Skeletal muscle cell (primary cell): ENCODE results near the gene PCDHA1.
"Not testable (repeated sequence)": the region's sequence is repeated elsewhere in the genome, so short reads cannot be mapped to it uniquely, and the experiment has no call there.

Source experiments
- DNase-seq: peaks from one replicate; pipeline ENCODE4 v3.0.0-alpha.2; 2010; ENCODE audit warnings: low read depth
- H3K4me3 ChIP-seq: 2 replicates; pipeline ENCODE4 v1.5.1; 2011; ENCODE audit warnings: low read depth, mild to moderate bottlenecking, control low read depth, low read length, moderate library complexity

The PCDHA1 gene

DNA sequence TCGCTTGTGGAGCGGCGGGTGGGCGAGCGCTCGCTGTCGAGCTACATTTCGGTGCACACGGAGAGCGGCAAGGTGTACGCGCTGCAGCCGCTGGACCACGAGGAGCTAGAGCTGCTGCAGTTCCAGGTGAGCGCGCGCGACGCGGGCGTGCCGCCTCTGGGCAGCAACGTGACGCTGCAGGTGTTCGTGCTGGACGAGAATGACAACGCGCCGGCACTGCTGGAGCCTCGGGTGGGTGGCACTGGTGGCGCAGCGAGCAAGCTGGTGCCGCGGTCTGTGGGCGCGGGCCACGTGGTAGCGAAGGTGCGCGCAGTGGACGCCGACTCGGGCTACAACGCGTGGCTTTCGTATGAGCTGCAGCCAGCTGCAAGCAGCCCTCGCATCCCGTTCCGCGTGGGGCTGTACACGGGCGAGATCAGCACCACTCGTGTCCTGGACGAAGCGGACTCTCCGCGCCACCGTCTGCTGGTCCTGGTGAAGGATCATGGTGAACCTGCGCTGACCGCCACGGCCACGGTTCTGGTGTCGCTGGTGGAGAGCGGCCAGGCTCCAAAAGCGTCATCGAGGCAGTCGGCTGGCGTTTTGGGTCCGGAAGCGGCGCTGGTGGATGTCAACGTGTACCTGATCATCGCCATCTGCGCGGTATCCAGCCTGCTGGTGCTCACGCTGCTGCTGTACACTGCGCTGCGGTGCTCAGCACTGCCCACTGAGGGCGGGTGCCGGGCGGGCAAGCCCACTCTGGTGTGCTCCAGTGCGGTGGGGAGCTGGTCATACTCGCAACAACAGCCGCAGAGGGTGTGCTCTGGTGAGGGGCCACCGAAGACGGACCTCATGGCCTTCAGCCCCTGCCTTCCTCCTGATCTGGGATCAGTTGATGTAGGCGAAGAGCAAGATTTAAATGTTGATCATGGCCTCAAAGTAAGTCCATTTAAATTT lies 57.1 kb downstream of the PCDHA1 start:
- no peak overlapping the region for H3K4me3 ChIP-seq
- DNase-seq, result no peak

GRCh38 chr5:140848139-140849102 lies 62.5 kb downstream of the PCDHA1 start, which contains the start of gene PCDHA9:
TSS of gene PCDHA9 (plus strand) at chr5:140848382. CDS start at chr5:140848496, 114 bp downstream.
- not testable (repeated sequence) for DNase-seq

DNA sequence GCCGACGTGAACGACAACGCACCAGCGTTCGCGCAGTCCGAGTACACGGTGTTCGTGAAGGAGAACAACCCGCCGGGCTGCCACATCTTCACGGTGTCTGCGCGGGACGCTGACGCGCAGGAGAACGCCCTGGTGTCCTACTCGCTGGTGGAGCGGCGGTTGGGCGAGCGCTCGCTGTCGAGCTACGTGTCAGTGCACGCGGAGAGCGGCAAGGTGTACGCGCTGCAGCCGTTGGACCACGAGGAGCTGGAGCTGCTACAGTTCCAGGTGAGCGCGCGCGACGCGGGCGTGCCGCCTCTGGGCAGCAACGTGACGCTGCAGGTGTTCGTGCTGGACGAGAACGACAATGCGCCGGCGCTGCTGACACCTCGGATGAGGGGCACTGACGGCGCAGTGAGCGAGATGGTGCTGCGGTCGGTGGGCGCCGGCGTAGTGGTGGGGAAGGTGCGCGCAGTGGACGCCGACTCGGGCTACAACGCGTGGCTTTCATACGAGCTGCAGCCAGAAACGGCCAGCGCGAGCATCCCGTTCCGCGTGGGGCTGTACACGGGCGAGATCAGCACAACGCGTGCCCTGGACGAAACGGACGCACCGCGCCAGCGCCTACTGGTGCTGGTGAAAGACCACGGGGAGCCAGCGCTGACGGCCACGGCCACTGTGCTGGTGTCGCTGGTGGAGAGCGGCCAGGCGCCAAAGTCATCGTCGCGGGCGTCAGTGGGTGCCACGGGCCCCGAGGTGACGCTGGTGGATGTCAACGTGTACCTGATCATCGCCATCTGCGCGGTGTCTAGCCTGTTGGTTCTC lies 64.1 kb downstream of the PCDHA1 start:
- not testable (repeated sequence) for DNase-seq

More at GRCh38 chr5:140848139-140849102, 62.5 kb downstream of the PCDHA1 start, which contains the start of gene PCDHA9:
- H3K4me3 ChIP-seq, result not testable (repeated sequence)

DNA sequence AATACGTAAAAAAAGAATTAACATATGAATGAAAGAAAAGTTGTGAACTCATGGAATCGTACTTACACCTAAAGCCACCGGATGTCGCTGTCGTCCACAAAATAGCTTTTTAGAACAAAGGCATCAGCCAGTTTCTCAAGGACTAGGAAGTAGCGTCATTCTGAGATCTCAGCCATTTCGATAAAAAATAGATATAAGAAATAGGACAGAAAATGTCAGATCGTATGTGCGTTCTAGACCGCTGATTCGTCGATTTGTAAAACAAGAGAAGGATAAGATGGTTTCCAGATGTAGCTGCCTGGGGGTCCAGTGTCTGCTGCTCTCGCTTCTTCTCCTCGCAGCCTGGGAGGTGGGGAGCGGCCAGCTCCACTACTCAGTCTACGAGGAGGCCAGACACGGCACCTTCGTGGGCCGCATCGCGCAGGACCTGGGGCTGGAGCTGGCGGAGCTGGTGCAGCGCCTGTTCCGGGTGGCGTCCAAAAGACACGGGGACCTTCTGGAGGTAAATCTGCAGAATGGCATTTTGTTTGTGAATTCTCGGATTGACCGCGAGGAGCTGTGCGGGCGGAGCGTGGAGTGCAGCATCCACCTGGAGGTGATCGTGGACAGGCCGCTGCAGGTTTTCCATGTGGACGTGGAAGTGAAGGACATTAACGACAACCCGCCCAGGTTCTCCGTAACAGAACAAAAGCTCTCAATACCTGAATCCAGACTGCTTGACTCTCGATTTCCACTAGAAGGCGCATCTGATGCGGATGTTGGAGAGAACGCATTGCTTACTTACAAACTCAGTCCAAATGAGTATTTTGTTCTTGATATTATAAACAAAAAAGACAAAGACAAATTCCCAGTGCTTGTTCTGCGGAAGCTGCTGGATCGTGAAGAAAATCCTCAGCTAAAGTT lies 70.1 kb downstream of the PCDHA1 start, which contains the start of gene PCDHA10:
Gene PCDHA10, plus strand, starts transcription at position 126 of the 903 bp plus-strand sequence. Its CDS starts 152 bp downstream, at position 278.
- H3K4me3 ChIP-seq, result no peak within 1 kb of the TSS
- no peak for DNase-seq

More for the DNA sequence above, 64.1 kb downstream of the PCDHA1 start:
- not testable (repeated sequence) for H3K4me3 ChIP-seq

DNA sequence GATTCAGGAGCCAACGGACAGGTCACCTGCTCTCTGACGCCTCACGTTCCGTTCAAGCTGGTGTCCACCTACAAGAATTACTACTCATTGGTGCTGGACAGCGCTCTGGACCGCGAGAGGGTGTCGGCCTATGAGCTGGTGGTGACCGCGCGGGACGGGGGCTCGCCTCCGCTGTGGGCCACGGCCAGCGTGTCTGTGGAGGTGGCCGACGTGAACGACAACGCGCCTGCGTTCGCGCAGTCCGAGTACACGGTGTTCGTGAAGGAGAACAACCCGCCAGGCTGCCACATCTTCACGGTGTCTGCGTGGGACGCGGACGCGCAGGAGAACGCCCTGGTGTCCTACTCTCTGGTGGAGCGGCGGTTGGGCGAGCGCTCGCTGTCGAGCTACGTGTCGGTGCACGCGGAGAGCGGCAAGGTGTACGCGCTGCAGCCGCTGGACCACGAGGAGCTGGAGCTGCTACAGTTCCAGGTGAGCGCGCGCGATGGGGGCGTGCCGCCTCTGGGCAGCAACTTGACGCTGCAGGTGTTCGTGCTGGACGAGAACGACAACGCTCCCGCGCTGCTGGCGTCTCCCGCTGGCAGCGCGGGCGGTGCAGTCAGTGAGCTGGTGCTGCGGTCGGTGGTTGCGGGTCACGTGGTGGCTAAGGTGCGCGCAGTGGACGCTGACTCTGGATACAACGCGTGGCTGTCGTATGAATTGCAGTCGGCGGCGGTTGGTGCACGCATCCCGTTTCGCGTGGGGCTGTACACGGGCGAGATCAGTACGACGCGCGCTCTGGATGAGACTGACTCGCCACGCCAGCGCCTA lies 71.4 kb downstream of the PCDHA1 start:
- no peak for DNase-seq
- no peak overlapping the region for H3K4me3 ChIP-seq

- H3K4me3 ChIP-seq, result no peak overlapping the region
- DNase-seq, result no peak
Measured at GRCh38 chr5:140857987-140858240, 72.0 kb downstream of the PCDHA1 start.

DNA sequence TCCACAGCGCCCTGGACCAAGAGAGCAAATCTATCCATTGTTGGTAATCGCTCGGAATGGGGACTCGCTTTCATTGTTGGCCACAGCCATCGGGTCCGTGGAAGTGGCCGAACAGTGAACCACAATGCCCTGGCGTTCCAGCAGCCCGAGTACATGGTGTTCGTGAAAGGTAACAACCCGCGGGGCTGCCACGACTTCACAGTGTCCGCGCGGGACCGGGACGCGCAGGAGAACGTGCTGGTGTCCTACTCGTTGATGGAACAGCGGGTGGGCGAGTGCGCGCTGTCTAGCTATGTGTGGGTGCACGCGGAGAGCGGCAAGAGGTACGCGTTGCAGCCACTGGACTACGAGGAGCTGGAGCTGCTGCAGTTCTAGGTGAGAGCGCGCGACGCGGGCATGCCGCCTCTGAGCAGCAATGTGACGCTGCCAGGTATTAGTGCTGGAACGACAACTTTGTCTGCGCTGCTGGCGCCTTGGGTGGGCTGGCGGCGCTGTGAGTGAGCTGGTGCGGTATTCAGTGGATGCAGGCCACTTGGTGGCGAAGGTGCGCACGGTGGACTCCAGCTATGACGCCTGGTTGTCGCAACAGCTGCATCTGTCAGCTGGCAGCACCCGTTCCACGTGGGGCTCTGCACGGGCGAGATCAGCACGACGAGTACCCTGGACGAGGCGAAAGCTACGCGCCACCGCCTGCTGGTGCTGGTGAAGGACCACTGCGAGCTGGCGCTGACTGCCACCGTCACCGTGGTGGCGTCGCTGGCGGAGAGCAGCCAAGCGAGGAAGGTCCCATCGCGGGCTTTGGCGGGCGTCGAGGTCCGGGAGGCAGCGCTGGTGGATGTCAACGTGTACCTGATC lies 76.7 kb downstream of the PCDHA1 start:
- H3K4me3 ChIP-seq, result no peak overlapping the region
- DNase-seq, result no peak

GRCh38 chr5:140868721-140869554 lies 83.0 kb downstream of the PCDHA1 start, which contains the start of gene PCDHA11:
TSS of gene PCDHA11 (plus strand) at chr5:140868957. CDS start at chr5:140869104, 147 bp downstream.
- DNase-seq, result no peak
- H3K4me3 ChIP-seq, result no peak within 1 kb of the TSS

- H3K4me3 ChIP-seq, result no peak overlapping the region
- DNase-seq, result no peak
Measured at GRCh38 chr5:140869555-140869886, 83.6 kb downstream of the PCDHA1 start.

DNA sequence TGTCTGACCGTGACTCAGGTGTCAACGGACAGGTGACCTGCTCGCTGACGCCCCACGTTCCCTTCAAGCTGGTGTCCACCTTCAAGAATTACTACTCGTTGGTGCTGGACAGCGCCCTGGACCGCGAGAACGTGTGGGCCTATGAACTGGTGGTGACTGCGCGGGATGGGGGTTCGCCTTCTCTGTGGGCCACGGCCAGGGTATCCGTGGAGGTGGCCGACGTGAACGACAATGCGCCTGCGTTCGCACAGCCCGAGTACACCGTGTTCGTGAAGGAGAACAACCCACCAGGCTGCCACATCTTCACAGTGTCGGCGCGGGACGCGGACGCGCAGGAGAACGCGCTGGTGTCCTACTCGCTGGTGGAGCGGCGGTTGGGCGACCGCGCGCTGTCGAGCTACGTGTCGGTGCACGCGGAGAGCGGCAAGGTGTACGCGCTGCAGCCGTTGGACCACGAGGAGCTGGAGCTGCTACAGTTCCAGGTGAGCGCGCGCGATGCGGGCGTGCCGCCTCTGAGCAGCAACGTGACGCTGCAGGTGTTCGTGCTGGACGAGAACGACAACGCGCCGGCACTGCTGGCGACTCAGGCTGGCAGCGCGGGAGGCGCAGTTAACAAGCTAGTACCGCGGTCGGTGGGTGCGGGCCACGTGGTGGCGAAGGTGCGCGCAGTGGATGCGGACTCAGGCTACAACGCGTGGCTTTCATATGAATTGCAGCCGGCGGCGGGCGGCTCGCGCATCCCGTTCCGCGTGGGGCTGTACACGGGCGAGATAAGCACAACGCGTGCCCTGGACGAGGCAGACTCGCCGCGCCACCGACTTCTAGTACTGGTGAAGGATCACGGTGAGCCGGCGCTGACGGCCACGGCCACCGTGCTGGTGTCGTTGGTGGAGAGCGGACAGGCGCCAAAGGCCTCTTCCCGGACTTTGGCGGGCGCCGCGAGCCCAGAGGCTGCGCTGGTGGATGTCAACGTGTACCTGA lies 84.6 kb downstream of the PCDHA1 start:
- H3K4me3 ChIP-seq, result no peak overlapping the region
- DNase-seq, result no peak

DNA sequence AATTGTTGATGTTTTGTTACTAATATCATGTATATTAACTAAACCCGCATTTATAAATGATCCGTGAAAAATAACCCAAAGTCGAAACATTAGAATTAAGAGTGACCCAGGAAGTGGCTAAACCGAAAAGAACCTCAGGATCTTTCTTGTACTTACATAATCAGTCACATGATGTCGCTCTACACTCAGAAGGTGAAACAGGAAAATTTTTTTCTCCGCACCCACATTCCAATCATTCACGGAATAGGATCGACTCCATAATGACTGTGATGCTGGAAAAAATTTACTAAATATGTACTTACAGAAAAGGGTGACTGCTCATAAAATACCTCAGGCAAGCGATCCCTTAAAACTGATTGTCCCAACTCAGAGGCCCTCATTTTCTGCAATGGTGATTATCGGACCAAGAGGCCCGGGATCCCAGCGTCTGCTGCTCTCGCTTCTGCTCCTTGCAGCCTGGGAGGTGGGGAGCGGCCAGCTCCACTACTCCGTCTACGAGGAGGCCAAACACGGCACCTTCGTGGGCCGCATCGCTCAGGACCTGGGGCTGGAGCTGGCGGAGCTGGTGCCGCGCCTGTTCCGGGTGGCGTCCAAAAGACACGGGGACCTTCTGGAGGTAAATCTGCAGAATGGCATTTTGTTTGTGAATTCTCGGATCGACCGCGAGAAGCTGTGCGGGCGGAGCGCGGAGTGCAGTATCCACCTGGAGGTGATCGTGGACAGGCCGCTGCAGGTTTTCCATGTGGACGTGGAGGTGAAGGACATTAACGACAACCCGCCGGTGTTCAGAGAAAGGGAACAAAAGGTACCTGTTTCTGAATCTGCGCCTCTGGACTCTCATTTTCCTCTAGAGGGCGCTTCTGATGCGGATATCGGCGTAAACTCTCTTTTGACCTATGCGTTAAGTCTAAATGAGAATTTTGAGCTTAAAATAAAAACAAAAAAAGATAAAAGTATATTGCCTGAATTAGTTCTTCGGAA lies 89.4 kb downstream of the PCDHA1 start, which contains the start of gene PCDHA12:
Gene PCDHA12, plus strand, starts transcription at position 224 of the 981 bp plus-strand sequence. Its CDS starts 165 bp downstream, at position 389.
- no peak for DNase-seq
- H3K4me3 ChIP-seq, result no peak within 1 kb of the TSS

DNA sequence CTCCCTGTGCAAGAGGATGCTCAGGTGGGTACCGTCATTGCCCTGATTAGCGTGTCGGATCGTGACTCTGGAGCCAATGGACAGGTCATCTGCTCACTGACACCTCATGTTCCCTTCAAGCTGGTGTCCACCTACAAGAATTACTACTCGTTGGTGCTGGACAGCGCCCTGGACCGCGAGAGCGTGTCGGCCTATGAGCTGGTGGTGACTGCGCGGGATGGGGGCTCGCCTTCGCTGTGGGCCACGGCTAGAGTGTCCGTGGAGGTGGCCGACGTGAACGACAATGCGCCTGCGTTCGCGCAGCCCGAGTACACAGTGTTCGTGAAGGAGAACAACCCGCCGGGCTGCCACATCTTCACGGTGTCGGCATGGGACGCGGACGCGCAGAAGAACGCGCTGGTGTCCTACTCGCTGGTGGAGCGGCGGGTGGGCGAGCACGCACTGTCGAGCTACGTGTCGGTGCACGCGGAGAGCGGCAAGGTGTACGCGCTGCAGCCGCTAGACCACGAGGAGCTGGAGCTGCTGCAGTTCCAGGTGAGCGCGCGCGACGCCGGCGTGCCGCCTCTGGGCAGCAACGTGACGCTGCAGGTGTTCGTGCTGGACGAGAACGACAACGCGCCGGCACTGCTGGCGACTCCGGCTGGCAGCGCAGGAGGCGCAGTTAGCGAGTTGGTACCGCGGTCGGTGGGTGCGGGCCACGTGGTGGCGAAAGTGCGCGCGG lies 90.8 kb downstream of the PCDHA1 start:
- DNase-seq, result not testable (repeated sequence)

GRCh38 chr5:140877262-140877581 lies 91.3 kb downstream of the PCDHA1 start:
- no peak overlapping the region for H3K4me3 ChIP-seq
- no peak for DNase-seq

More for the DNA sequence above, 90.8 kb downstream of the PCDHA1 start:
- not testable (repeated sequence) for H3K4me3 ChIP-seq
